ENCODE measurements around the gene GRID1. TPM values are rescaled to one million over a fixed set of nuclear protein-coding genes. Genes with fewer than 3 reads are reported as not detected.

GRID1 gene
- total RNA-seq, 1 experiment from 2014 or later: not detected

DNA sequence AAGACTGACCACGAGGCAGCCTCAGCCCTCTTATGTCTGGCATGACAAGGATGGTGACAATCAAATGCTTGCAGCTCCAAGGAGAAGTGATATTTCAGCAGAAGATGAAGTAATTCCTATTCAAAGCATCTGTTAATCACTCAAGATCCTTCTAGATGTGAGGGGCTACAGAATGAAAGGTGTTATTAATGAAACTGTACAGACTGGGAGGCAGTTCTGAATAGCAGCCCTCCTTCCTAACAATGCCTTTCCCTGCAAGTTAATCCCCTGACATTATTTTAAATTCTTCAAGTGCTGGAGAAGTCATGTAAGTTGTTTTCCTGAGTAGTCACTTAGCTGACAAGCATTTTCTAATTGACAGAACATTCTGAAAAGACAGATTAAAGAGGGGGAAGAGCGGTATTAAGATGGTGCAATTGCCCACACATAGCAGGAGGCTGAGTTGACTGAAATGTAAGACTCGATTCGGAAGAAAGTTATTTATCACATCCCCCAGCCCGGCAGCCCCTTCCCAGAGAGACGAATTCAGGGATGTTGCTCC, 300.8 kb downstream of the GRID1 start:
- Mint-ChIP-seq H3K4me1 (ENCODE audit: low read depth, unreplicated experiment) (no peaks in the 10 kb centered on the region), H3K36me3 (ENCODE audit: insufficient read depth, unreplicated experiment) (no peaks in the 10 kb centered on the region), H3K9me3 (ENCODE audit: low read depth, unreplicated experiment) (no peaks in the 10 kb centered on the region), H3K27ac (ENCODE audit: unreplicated experiment) (no peak overlapping the region), H3K4me3 (ENCODE audit: low read depth, unreplicated experiment) (no peak overlapping the region), H3K27me3 (ENCODE audit: unreplicated experiment) (peaks cover 77% of the 10 kb centered on the region)
- no TSS peak for BruUV-seq (replicated peaks)
- intact Hi-C loops (cut with micrococcal nuclease; ENCODE audit: unreplicated experiment): no loop called here
- no peak for DNase-seq
- CTCF ChIA-PET: no interaction called here
- TF ChIP-seq, protein P1, sequence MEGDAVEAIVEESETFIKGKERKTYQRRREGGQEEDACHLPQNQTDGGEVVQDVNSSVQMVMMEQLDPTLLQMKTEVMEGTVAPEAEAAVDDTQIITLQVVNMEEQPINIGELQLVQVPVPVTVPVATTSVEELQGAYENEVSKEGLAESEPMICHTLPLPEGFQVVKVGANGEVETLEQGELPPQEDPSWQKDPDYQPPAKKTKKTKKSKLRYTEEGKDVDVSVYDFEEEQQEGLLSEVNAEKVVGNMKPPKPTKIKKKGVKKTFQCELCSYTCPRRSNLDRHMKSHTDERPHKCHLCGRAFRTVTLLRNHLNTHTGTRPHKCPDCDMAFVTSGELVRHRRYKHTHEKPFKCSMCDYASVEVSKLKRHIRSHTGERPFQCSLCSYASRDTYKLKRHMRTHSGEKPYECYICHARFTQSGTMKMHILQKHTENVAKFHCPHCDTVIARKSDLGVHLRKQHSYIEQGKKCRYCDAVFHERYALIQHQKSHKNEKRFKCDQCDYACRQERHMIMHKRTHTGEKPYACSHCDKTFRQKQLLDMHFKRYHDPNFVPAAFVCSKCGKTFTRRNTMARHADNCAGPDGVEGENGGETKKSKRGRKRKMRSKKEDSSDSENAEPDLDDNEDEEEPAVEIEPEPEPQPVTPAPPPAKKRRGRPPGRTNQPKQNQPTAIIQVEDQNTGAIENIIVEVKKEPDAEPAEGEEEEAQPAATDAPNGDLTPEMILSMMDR (IDR thresholded peaks at IDR 0.05; ENCODE audit: unreplicated experiment): no peak

DNA sequence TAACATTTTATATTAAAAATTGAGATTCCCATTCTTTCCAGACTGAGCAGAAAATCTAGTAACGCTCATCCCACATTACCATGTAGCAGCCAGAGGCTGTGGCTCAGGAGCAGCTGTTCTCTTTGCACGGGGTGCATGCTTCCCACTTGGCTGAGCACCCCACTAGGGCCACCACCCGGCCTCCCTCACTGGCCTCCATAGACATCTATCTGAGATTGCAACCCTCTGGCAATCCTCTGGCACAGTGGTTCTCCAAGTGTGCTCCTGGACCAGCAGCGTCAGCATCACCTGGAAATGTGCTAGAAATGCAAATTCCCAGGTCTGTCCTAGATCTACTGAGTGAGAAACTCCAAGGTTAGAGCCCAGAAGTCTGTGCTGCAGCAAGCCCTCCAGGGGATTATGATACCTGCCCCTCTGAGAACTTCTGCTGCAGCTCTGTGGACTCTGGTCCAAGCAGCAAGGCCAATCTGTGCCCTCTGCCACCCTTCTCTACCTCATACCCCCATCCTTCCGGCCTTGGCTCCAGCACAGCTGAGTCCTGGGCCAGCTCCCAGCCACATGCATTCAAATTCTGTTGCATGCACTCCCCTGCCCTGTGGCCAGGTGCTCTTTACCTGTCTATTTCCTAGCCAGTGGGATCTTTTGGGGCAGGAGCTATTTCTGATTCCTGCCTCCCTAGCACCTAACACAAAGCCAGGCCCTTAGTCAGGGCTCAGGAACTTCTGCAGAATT, 301.5 kb downstream of the GRID1 start:
- intact Hi-C loops (cut with micrococcal nuclease; ENCODE audit: unreplicated experiment): no loop called here
- no TSS peak for BruUV-seq (replicated peaks)
- H3K27ac Mint-ChIP-seq (ENCODE audit: unreplicated experiment): no peak overlapping the region
- H3K27me3 Mint-ChIP-seq (ENCODE audit: unreplicated experiment): peaks cover 76% of the 10 kb centered on the region
- no peaks in the 10 kb centered on the region for H3K36me3 Mint-ChIP-seq (ENCODE audit: insufficient read depth, unreplicated experiment)
- H3K4me3 Mint-ChIP-seq (ENCODE audit: low read depth, unreplicated experiment): no peak overlapping the region
- TF ChIP-seq, protein P1 (IDR thresholded peaks at IDR 0.05; ENCODE audit: unreplicated experiment): no peak
- H3K4me1 Mint-ChIP-seq (ENCODE audit: low read depth, unreplicated experiment): no peaks in the 10 kb centered on the region
- CTCF ChIA-PET: no interaction called here
- DNase-seq: no peak
- H3K9me3 Mint-ChIP-seq (ENCODE audit: low read depth, unreplicated experiment): no peaks in the 10 kb centered on the region

- TF ChIP-seq, protein P1 (IDR thresholded peaks at IDR 0.05; ENCODE audit: unreplicated experiment): no peak
- CTCF ChIA-PET: no interaction called here
- no peaks in the 10 kb centered on the region for H3K36me3 Mint-ChIP-seq (ENCODE audit: insufficient read depth, unreplicated experiment)
- peaks cover 74% of the 10 kb centered on the region for H3K27me3 Mint-ChIP-seq (ENCODE audit: unreplicated experiment)
- no peaks in the 10 kb centered on the region for H3K4me1 Mint-ChIP-seq (ENCODE audit: low read depth, unreplicated experiment)
- no peak for DNase-seq
- intact Hi-C loops (cut with micrococcal nuclease; ENCODE audit: unreplicated experiment): no loop called here
- no peak overlapping the region for H3K27ac Mint-ChIP-seq (ENCODE audit: unreplicated experiment)
- BruUV-seq (replicated peaks): no TSS peak
- no peaks in the 10 kb centered on the region for H3K9me3 Mint-ChIP-seq (ENCODE audit: low read depth, unreplicated experiment)
- no peak overlapping the region for H3K4me3 Mint-ChIP-seq (ENCODE audit: low read depth, unreplicated experiment)
These were observed 302.4 kb downstream of the GRID1 start for GRCh38 chr10:86064219-86064618.

DNA sequence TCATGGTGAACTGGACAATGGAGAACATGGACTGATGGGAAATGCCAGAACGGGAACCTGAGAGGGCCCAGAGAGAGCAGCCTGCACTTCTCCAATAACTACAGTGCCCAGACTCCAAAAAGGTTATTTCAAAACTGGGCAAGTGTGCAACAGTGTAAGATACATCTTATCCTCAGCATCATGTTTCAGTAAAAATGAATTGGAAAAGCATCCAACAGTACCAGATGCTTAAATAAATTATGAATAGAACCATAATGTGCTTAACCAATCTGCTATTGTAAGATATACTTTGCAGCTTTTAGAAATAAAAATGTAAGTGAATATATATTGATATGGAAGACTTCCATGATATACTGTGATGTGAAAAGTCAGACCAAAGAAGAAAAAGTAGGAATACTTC, 303.3 kb downstream of the GRID1 start:
- Mint-ChIP-seq H3K27ac (ENCODE audit: unreplicated experiment) (no peak overlapping the region), H3K4me3 (ENCODE audit: low read depth, unreplicated experiment) (no peak overlapping the region), H3K9me3 (ENCODE audit: low read depth, unreplicated experiment) (no peaks in the 10 kb centered on the region), H3K36me3 (ENCODE audit: insufficient read depth, unreplicated experiment) (no peaks in the 10 kb centered on the region), H3K27me3 (ENCODE audit: unreplicated experiment) (peaks cover 75% of the 10 kb centered on the region), H3K4me1 (ENCODE audit: low read depth, unreplicated experiment) (no peaks in the 10 kb centered on the region)
- TF ChIP-seq, protein P1 (IDR thresholded peaks at IDR 0.05; ENCODE audit: unreplicated experiment): no peak
- CTCF ChIA-PET: no interaction called here
- no TSS peak for BruUV-seq (replicated peaks)
- intact Hi-C loops (cut with micrococcal nuclease; ENCODE audit: unreplicated experiment): no loop called here
- DNase-seq: no peak
